ENCODE data around the gene KLRC2. TPM values are rescaled to one million over a fixed set of nuclear protein-coding genes. Genes with fewer than 3 reads are reported as not detected.

Gene KLRC2
- total RNA-seq, 1 donor from 2014 or later: not detected

Other genes starting within 250 kb of the KLRC2 start
- 55.5 TPM in 2 replicates for gene GABARAPL1, start 223.1 kb downstream of the KLRC2 start, total RNA-seq
- 0.05 and 0.06 TPM in 2 replicates for gene KLRD1, start 128.1 kb downstream of the KLRC2 start, total RNA-seq
- gene KLRK1, start 46.0 kb downstream of the KLRC2 start, total RNA-seq: not detected in 2 replicates
- not detected in 2 replicates for gene KLRC4, start 26.3 kb downstream of the KLRC2 start, total RNA-seq
- gene KLRC3, start 15.4 kb downstream of the KLRC2 start, total RNA-seq: not detected in 2 replicates
- not detected in 2 replicates for gene KLRC1, start 17.4 kb upstream of the KLRC2 start, total RNA-seq
- 0.35 and 2.3 TPM in 2 replicates for gene EIF2S3B, start 69.9 kb upstream of the KLRC2 start, total RNA-seq
- gene MAGOHB, start 177.6 kb upstream of the KLRC2 start, total RNA-seq: 8.7 and 19.7 TPM in 2 replicates
- gene STYK1, start 238.0 kb upstream of the KLRC2 start, total RNA-seq: 1.5 and 1.7 TPM in 2 replicates

All from glomerular endothelial cell (primary cell).